GM12865 (cell line): ENCODE measurements around the gene GLI2.

Source experiments
- DNase-seq: peaks from one replicate; pipeline ENCODE4 v3.0.0; 2010; ENCODE audit warnings: low read depth
- H3K4me3 ChIP-seq: 2 replicates; pipeline ENCODE4 v1.5.1; 2011; ENCODE audit warnings: mild to moderate bottlenecking, low read depth, low read length, control low read depth
- TF ChIP-seq, protein P1 (sequence below): IDR thresholded peaks from 2 replicates; pipeline ENCODE4 v1.5.1; 2011; ENCODE audit warnings: low read length, control low read depth, low read depth, inconsistent platforms; ENCODE audit not compliant: insufficient read depth; ENCODE audit errors: missing control alignments

GLI2 gene

DNA sequence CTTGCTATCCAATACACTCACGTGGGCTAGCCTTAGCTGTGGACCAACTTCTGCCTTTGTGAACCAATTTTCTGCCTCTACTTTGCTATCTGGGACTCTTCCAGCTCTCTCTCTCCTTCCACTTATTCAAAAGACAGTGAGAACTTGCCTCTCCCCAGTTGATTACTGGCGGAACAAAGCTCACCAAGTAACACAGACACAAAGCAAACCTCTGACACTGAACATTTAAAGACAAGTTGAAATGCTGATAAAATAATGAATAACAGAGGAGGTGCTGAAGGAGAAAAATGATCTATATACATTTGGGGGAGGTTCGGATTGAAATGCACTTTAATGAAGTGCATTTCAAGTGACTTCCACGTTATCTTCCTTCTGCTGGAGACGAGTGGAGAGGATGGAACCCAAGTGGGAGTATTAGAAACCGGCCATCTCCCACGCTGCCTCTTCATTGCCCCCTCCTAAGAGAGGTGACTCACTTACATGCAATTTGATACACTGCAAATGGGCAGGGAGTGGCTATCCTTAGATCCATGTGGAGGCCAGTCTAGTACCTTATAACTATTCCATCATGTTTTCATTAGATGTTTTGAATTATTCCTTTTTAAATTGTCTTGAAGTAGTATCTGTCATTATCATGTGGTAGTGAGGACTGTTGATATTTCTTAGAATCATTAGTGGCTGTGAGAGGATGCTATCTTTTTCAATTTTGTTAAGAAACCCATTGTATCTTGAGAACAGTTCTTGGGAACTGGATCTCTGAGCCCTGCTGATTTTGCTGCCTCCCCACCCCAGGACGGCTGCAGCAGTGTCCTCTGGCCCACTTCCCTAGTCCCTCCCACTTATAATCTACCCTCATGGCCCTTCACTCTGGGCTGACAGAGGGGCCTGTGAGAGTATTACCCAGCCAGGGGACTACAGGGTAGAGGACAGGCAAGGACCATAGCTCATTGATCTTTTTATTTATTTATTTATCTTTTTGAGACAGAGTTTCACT, 6.0 kb upstream of the GLI2 start:
- no peak overlapping the region for H3K4me3 ChIP-seq
- TF ChIP-seq, protein P1, sequence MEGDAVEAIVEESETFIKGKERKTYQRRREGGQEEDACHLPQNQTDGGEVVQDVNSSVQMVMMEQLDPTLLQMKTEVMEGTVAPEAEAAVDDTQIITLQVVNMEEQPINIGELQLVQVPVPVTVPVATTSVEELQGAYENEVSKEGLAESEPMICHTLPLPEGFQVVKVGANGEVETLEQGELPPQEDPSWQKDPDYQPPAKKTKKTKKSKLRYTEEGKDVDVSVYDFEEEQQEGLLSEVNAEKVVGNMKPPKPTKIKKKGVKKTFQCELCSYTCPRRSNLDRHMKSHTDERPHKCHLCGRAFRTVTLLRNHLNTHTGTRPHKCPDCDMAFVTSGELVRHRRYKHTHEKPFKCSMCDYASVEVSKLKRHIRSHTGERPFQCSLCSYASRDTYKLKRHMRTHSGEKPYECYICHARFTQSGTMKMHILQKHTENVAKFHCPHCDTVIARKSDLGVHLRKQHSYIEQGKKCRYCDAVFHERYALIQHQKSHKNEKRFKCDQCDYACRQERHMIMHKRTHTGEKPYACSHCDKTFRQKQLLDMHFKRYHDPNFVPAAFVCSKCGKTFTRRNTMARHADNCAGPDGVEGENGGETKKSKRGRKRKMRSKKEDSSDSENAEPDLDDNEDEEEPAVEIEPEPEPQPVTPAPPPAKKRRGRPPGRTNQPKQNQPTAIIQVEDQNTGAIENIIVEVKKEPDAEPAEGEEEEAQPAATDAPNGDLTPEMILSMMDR: no peak
- no peak for DNase-seq

DNA sequence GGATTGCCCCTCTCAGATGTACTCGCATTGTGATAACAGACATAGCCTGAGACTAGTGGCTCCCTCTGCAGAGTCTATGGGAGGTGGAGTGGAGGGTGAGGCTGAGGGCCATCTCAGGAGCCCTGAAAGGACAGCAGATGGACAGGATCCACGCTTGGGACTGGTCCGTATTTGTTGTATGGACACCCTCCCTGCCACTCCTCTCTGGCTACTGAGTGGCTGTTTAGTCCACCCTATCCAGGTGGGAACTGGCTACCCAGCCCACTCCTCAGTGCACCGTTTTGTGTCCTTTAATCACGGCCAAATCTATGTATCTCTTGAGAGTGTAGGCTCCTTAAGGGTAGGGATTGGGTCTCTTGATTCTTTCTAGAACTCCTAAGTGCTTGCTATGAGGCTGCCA, 4.5 kb upstream of the GLI2 start:
- DNase-seq: no peak
- no peak overlapping the region for H3K4me3 ChIP-seq
- TF ChIP-seq, protein P1: no peak

DNA sequence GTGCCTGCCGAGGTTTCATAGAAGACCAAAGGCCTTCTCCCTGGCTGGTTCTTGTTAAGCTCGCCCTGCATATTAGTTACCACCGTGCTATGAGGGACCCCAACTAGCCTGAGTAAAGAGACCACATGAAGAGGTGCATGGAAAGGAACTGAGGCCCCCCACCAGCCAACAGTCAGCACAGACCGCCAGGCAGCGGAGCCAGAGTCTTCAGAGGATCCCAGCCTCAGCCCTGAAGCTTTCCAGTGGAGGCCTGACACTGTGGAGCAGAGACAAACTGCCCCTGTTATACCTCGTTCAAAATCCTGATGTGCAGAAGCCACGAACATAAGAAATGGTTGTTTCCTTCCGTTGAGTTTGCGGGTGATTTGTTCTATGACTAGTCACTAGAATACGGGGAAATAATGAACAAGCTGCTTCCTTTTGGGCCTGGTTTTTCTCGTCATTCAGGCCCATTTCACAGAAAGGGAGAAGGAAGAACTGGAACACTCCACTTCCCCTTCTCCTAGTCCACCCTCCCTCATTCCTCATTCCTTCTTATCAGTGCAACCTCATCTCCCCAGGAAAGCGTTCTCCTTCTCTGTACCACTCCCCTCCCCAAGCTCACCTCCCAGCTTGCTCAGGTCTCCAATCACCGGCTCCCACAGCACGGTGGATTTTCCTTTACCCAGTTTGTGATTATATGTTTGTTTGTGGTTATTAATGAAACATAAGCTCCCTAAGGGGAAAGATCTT, 3.0 kb upstream of the GLI2 start:
- TF ChIP-seq, protein P1: no peak
- no peak overlapping the region for H3K4me3 ChIP-seq
- no peak for DNase-seq

DNA sequence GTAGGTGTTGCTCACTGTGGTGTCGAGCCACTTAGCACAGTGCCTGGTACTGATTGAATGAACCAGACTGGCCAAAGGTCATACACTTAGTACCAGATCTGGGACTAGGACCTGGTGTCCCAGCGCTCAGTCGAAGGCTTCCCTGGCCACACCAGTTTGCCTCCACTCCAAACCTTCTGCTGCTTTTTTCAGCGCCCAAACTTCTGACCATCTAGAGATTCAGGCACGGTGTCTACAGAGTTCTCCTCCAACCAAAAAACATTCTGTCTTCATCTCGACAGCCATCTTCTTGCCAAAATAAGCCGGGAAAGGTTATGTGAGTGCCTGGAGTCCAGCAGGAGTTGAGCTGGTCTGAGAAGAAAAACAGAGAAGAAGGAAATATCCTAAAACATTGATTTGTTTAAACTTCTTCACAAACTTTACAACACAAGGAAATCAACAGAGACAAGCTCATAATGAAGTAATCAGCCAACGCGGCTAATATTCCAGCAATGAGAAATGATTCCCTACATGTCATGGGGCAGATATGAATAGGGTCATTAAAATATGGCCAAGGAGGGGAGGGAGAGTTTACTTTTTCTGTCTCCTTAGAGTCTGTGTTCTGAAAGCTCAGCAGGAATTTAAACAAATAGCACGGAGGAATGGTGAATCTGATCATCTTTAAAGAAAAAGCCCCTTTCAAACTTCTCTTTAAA, 2.3 kb upstream of the GLI2 start:
- DNase-seq: no peak
- no peak overlapping the region for H3K4me3 ChIP-seq
- TF ChIP-seq, protein P1: no peak

DNA sequence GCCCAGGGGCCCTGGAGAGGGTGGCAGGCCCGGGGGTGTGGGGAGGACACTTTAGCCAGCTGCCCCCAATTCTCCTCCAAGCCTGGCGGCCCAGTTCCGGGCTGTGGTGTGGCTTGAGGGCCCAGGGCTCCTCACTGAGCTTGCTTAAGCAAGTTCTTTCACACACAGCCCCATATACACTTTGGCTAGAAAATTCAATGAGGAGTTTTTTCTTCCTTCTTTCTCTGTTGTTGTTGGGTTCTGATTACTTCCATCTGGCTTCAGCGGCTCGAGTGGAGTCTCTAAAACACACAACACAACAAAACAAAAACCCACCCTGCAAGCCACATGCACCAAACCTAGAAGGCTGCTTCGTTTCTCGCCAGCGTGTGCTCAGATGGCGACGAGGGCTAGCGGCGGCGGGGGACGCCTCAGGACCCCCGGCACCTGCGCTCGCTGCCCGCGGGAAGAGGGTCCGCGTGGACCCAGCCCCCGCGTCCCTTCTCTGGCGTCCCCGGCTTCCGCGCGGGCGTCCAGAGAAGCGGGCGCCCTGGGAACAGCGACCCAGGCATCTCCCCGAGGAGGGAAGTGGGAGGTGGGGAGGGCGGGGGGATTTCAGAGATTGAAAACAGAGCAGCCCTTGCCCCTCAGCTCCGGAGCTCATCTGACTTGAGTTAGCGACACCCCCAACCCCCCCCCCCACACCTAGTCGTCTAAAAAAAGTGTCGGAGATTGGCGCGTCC, 577 bp upstream of the GLI2 start:
- H3K4me3 ChIP-seq: no peak overlapping the region
- TF ChIP-seq, protein P1: no peak
- DNase-seq: no peak

DNA sequence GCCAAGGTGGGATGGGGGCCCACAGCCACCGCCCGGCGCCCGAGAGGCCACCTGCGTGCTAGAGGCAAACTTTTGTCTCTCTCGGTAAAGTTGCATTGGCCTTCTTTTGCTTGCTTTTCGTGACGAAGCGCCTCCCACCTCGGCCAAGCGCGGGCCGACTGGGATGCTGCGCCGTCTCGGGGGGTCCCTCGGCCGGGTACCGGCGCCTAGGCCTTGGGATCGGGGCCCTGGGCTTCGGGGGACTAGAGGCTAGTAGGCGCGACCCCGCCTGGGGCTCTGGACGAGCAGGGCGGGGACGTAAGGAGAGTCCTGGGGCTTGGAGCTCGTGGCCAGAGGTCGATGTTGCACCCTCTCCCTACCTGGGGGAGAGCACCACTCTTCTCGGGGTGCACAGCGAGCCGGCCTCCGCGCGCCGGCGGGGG, 545 bp downstream of the GLI2 start:
- H3K4me3 ChIP-seq: no peak overlapping the region
- TF ChIP-seq, protein P1: no peak
- no peak for DNase-seq
